ENCODE results near the gene TTC13. TPM values are rescaled to one million over a fixed set of nuclear protein-coding genes. Genes with fewer than 3 reads are reported as not detected.
A peak's percentile ranks its signal among the peaks of the same experiment; 100 is the strongest.

TTC13 gene
- total and polyA plus RNA-seq, 2 of the 13 experiments (the other 11 are each of a cell fraction or from before 2014, with no cell fraction given): 5.8 to 15.9 TPM

- ATAC-seq: peak; percentile 78
- H4K20me1 ChIP-seq (ENCODE audit: insufficient read depth, low read length): no peaks in the 10 kb centered on the region
- TF ChIP-seq FOXA1 (IDR thresholded peaks at IDR 0.05) (no peak), FOXA1 (CRISPR knock-in tag; IDR thresholded peaks at IDR 0.05) (peak; percentile 36; the same call in 1 of the 2 replicates), DNMT3B (CRISPR knock-in tag; conservative IDR thresholded peaks at IDR 0.05) (no peak), FOXA3 (CRISPR knock-in tag; IDR thresholded peaks at IDR 0.05) (0 out of 2 replicates have a peak, but pooled peaks have one; percentile 8), CEBPB (IDR thresholded peaks at IDR 0.05; ENCODE audit: borderline replicate concordance, low read depth, low read length) (peak; percentile 15; the same call in 1 of the 2 replicates), EP300 (IDR thresholded peaks at IDR 0.05; ENCODE audit: low read depth in 2 of 2, low read length in 2 of 2) (peak in 1 of 2 experiments; percentile 42; a peak in 1 of 4 replicates), EP300 (CRISPR knock-in tag; IDR thresholded peaks at IDR 0.05; ENCODE audit: borderline replicate concordance) (no peak), SKIL (CRISPR knock-in tag; IDR thresholded peaks at IDR 0.05; ENCODE audit: borderline replicate concordance) (no peak), CEBPG (CRISPR knock-in tag; IDR thresholded peaks at IDR 0.05) (peak; percentile 22; the same call in 1 of the 2 replicates), E2F5 (CRISPR knock-in tag; conservative IDR thresholded peaks at IDR 0.05) (no peak), ZBTB21 (CRISPR knock-in tag; IDR thresholded peaks at IDR 0.05) (no peak), FOXP1 (IDR thresholded peaks at IDR 0.05) (no peak), FOXP1 (CRISPR knock-in tag; IDR thresholded peaks at IDR 0.05) (0 out of 2 replicates have a peak, but pooled peaks have one; percentile 16), IRX3 (CRISPR knock-in tag; IDR thresholded peaks at IDR 0.05; ENCODE audit: borderline replicate concordance, low read depth) (no peak), ZC3H4 (CRISPR knock-in tag; IDR thresholded peaks at IDR 0.05; ENCODE audit: borderline replicate concordance) (no peak), ZKSCAN8 (CRISPR knock-in tag; IDR thresholded peaks at IDR 0.05; ENCODE audit: borderline replicate concordance) (no peak)
- TF ChIP-seq, protein P1, sequence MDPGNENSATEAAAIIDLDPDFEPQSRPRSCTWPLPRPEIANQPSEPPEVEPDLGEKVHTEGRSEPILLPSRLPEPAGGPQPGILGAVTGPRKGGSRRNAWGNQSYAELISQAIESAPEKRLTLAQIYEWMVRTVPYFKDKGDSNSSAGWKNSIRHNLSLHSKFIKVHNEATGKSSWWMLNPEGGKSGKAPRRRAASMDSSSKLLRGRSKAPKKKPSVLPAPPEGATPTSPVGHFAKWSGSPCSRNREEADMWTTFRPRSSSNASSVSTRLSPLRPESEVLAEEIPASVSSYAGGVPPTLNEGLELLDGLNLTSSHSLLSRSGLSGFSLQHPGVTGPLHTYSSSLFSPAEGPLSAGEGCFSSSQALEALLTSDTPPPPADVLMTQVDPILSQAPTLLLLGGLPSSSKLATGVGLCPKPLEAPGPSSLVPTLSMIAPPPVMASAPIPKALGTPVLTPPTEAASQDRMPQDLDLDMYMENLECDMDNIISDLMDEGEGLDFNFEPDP (CRISPR knock-in tag; conservative IDR thresholded peaks at IDR 0.05): no peak
- H3K4me3 ChIP-seq (replicated peaks in 1 of 3; ENCODE audit: insufficient read depth in 1 of 3, low read depth in 2 of 3, low read length in 3 of 3): no peak overlapping the region
- peaks cover 28% of the 10 kb centered on the region for H3K4me1 ChIP-seq (ENCODE audit: insufficient read depth, low read length)
- no peak overlapping the region for H3K9ac ChIP-seq (ENCODE audit: insufficient read depth, low read depth, low read length)
- H3K4me2 ChIP-seq (ENCODE audit: low read depth, low read length): peak overlapping the region; percentile 30; the same call in 1 of the 2 replicates
- H3K79me2 ChIP-seq (ENCODE audit: insufficient read depth, low read length): no peaks in the 10 kb centered on the region
- POLR2A ChIA-PET: interaction anchor here (1.0 to 1.3 kb wide), 2 partner anchors 14 to 26 kb away, joined by 3 read pairs; partner anchors contain the start of genes ARV1 and TTC13
- peak; percentile 34 for DNase-seq (ENCODE audit: low spot score)
- CTCF ChIA-PET (ENCODE audit: low intra/inter-chr PET ratio, low total read pairs): no interaction called here
- H2AFZ ChIP-seq (ENCODE audit: low read length): no peak overlapping the region
- no peaks in the 10 kb centered on the region; a peak in 1 of 5 replicates for H3K36me3 ChIP-seq (replicated peaks in 1 of 2; ENCODE audit: control insufficient read depth in 1 of 2, insufficient read depth in 2 of 2, low read length in 2 of 2)
- in situ Hi-C loops (cut with HindIII; ENCODE audit: extremely low pct_ligation_motif_present, low pct_unique_long_range_greater_than_20kb) (no loop called here), intact Hi-C loops (cut with micrococcal nuclease; ENCODE audit: unreplicated experiment) (loop anchor here (5.0 kb wide), 1 partner anchor 197 kb away; the partner anchor contains the start of gene TRIM67)
- WGBS (ENCODE audit: low lambda C conversion rate): 2% methylated on average over 2 of the region's 2 CpGs
- H3K9me3 ChIP-seq (ENCODE audit: low read length): no peaks in the 10 kb centered on the region
- no peaks in the 10 kb centered on the region for H3K27me3 ChIP-seq (ENCODE audit: control insufficient read depth in 1 of 2, insufficient read depth in 2 of 2, low read length in 2 of 2)
- FAIRE-seq: peak; percentile 70
- no TSS peak for BruUV-seq (replicated peaks)
- H3K27ac ChIP-seq (ENCODE audit: extremely low read length, insufficient read depth, low read length): no peak overlapping the region
Measured at GRCh38 chr1:230964896-230965295, 13.8 kb downstream of the TTC13 start.
